ENCODE measurements around the gene SOX6.

DNA sequence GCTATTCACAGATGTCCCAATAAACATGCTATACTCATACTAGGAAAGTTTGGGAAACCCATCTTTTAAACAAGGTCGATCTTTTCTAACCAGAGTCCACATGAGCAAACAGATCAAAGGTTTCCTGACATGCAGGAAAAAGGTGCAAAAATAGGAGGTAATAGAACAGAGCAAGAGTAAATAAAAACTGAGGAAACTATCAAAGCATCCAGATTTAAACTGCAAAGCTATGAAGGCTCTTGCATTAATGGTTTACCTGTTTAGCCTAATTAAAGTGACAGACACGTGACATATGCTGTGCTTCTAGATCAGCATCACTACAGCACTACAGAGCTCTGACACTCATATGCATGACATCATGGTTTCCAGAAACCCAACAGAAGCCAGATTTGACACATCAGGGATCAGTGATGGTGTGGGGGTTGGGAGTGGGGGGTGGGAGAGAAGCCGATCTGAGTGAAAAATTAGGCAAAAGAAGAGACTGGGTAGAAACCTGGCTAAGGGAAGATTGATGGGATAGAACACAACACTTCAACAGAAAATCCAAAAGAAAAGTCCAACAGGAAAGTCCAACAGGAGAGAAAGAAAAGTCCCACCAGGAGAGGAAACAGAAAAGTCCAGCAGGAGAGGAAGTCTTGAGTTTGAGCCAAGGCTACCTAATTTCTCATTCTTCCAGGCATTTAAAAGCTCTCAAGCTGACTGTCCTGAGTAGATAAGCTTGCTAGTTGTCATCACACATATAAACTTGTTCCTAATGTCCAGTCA, 262.3 kb downstream of the SOX6 start:
- TF ChIP-seq, protein P1, sequence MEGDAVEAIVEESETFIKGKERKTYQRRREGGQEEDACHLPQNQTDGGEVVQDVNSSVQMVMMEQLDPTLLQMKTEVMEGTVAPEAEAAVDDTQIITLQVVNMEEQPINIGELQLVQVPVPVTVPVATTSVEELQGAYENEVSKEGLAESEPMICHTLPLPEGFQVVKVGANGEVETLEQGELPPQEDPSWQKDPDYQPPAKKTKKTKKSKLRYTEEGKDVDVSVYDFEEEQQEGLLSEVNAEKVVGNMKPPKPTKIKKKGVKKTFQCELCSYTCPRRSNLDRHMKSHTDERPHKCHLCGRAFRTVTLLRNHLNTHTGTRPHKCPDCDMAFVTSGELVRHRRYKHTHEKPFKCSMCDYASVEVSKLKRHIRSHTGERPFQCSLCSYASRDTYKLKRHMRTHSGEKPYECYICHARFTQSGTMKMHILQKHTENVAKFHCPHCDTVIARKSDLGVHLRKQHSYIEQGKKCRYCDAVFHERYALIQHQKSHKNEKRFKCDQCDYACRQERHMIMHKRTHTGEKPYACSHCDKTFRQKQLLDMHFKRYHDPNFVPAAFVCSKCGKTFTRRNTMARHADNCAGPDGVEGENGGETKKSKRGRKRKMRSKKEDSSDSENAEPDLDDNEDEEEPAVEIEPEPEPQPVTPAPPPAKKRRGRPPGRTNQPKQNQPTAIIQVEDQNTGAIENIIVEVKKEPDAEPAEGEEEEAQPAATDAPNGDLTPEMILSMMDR (IDR thresholded peaks at IDR 0.05), result no peak
- no peak for TF ChIP-seq EP300 (IDR thresholded peaks at IDR 0.05)
- TF ChIP-seq POLR2A (IDR thresholded peaks at IDR 0.05), result no peak
